ENCODE data around the gene WDR86. TPM values are rescaled to one million over a fixed set of nuclear protein-coding genes. Genes with fewer than 3 reads are reported as not detected.

The WDR86 gene
- total RNA-seq, 1 experiment from 2014 or later = 24.4 TPM

DNA sequence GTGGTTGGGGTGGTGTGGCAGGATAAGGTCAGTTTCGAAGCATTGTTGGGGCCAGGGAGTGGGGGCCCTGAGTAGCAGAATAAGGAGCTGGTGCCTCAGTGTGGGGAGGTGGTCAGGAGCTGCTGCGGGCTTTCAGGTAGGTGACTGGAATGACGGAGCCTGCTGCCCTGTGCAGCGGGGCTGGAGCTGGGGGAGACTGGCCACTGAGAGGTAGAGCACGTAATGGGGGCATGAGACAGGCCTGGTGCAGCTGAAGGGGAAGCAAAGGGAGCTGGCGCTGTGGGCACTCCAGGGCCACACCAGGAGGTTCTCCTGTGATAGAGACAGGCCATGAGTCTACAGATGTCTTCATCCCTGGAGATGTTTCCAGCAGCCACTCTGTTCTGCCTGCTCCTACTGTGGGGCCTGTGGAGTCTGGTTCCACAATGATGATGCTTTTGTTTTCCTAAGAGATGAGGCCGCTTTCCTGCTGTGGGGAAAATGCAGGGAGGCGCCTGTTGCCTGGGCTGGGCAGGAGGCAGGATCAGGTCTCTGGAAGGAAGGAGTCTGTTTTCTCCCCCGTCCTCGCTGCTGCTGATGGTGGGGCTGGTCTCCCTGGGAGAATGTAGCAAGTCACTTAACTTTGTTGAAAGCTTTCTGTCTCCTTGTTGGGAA is 37.1 kb downstream of the WDR86 start:
- no peaks in the 10 kb centered on the region for H3K27me3 Mint-ChIP-seq (ENCODE audit: low read depth)
- H3K36me3 Mint-ChIP-seq = peaks cover 26% of the 10 kb centered on the region
- ChIA-PET POLR2A (no interaction called here), CTCF (interaction anchor here (1.8 to 2.0 kb wide), 2 partner anchors 22 to 76 kb away, joined by 8 to 13 read pairs; no protein-coding TSS in a partner anchor)
- peak overlapping the region; percentile 45 for H3K27ac Mint-ChIP-seq
- DNase-seq (ENCODE audit: low spot score) (no peak), ATAC-seq (peak; percentile 29)
- H3K4me3 Mint-ChIP-seq = no peak overlapping the region
- no peaks in the 10 kb centered on the region for H3K9me3 Mint-ChIP-seq
- TF ChIP-seq FOXP1 (CRISPR knock-in tag; IDR thresholded peaks at IDR 0.05; ENCODE audit: borderline replicate concordance) = no peak
- peak; percentile 56 for TF ChIP-seq ZNF423 (CRISPR knock-in tag; IDR thresholded peaks at IDR 0.05)
- H3K4me1 Mint-ChIP-seq = peaks cover 14% of the 10 kb centered on the region

DNA sequence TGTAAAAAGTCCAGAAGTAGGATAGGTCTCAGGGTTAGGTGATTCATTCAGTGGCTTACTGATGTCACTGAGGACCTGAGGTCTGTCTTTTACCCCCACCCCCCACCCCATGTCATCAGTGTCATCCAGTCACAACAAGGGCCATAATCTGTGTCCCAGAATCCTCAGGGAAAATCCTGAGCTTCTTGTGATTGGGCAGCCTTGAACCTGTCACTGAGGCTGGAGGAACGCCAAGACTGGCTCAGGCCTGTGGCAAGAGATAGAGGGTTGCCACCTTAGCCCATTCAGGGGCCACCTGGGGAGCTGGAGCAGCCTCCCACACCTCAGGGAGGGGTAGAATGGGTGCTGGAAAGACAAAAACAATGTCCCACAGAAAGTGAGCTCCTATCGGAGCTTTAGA is 38.6 kb downstream of the WDR86 start:
- no peak for TF ChIP-seq FOXP1 (CRISPR knock-in tag; IDR thresholded peaks at IDR 0.05; ENCODE audit: borderline replicate concordance)
- TF ChIP-seq ESRRA (CRISPR knock-in tag; IDR thresholded peaks at IDR 0.05; ENCODE audit: borderline replicate concordance) = no peak
- no peak for TF ChIP-seq TCF7 (CRISPR knock-in tag; IDR thresholded peaks at IDR 0.05; ENCODE audit: low read depth)
- TF ChIP-seq ZNF121 (CRISPR knock-in tag; IDR thresholded peaks at IDR 0.05) = no peak
- no peak for TF ChIP-seq CREB1 (CRISPR knock-in tag; IDR thresholded peaks at IDR 0.05)
- TF ChIP-seq, protein P1, sequence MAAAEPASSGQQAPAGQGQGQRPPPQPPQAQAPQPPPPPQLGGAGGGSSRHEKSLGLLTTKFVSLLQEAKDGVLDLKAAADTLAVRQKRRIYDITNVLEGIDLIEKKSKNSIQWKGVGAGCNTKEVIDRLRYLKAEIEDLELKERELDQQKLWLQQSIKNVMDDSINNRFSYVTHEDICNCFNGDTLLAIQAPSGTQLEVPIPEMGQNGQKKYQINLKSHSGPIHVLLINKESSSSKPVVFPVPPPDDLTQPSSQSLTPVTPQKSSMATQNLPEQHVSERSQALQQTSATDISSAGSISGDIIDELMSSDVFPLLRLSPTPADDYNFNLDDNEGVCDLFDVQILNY (CRISPR knock-in tag; IDR thresholded peaks at IDR 0.05) = no peak
- TF ChIP-seq, protein P2, sequence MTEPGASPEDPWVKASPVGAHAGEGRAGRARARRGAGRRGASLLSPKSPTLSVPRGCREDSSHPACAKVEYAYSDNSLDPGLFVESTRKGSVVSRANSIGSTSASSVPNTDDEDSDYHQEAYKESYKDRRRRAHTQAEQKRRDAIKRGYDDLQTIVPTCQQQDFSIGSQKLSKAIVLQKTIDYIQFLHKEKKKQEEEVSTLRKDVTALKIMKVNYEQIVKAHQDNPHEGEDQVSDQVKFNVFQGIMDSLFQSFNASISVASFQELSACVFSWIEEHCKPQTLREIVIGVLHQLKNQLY (CRISPR knock-in tag; IDR thresholded peaks at IDR 0.05) = no peak
- TF ChIP-seq, protein P3, sequence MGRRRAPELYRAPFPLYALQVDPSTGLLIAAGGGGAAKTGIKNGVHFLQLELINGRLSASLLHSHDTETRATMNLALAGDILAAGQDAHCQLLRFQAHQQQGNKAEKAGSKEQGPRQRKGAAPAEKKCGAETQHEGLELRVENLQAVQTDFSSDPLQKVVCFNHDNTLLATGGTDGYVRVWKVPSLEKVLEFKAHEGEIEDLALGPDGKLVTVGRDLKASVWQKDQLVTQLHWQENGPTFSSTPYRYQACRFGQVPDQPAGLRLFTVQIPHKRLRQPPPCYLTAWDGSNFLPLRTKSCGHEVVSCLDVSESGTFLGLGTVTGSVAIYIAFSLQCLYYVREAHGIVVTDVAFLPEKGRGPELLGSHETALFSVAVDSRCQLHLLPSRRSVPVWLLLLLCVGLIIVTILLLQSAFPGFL (CRISPR knock-in tag; IDR thresholded peaks at IDR 0.05; ENCODE audit: borderline replicate concordance) = no peak
- TF ChIP-seq ZNF671 (CRISPR knock-in tag; IDR thresholded peaks at IDR 0.05) = no peak
- TF ChIP-seq, protein P4, sequence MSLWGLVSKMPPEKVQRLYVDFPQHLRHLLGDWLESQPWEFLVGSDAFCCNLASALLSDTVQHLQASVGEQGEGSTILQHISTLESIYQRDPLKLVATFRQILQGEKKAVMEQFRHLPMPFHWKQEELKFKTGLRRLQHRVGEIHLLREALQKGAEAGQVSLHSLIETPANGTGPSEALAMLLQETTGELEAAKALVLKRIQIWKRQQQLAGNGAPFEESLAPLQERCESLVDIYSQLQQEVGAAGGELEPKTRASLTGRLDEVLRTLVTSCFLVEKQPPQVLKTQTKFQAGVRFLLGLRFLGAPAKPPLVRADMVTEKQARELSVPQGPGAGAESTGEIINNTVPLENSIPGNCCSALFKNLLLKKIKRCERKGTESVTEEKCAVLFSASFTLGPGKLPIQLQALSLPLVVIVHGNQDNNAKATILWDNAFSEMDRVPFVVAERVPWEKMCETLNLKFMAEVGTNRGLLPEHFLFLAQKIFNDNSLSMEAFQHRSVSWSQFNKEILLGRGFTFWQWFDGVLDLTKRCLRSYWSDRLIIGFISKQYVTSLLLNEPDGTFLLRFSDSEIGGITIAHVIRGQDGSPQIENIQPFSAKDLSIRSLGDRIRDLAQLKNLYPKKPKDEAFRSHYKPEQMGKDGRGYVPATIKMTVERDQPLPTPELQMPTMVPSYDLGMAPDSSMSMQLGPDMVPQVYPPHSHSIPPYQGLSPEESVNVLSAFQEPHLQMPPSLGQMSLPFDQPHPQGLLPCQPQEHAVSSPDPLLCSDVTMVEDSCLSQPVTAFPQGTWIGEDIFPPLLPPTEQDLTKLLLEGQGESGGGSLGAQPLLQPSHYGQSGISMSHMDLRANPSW (CRISPR knock-in tag; conservative IDR thresholded peaks at IDR 0.05; ENCODE audit: low read depth) = no peak
- no peak for TF ChIP-seq ZNF138 (CRISPR knock-in tag; conservative IDR thresholded peaks at IDR 0.05)
- no peak for TF ChIP-seq EMX1 (CRISPR knock-in tag; IDR thresholded peaks at IDR 0.05)
- TF ChIP-seq, protein P5, sequence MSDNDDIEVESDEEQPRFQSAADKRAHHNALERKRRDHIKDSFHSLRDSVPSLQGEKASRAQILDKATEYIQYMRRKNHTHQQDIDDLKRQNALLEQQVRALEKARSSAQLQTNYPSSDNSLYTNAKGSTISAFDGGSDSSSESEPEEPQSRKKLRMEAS (CRISPR knock-in tag; IDR thresholded peaks at IDR 0.05) = no peak
- TF ChIP-seq, protein P6, sequence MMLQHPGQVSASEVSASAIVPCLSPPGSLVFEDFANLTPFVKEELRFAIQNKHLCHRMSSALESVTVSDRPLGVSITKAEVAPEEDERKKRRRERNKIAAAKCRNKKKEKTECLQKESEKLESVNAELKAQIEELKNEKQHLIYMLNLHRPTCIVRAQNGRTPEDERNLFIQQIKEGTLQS (CRISPR knock-in tag; conservative IDR thresholded peaks at IDR 0.05) = no peak
- no peak for TF ChIP-seq RORB (CRISPR knock-in tag; IDR thresholded peaks at IDR 0.05)
- TF ChIP-seq, protein P7, sequence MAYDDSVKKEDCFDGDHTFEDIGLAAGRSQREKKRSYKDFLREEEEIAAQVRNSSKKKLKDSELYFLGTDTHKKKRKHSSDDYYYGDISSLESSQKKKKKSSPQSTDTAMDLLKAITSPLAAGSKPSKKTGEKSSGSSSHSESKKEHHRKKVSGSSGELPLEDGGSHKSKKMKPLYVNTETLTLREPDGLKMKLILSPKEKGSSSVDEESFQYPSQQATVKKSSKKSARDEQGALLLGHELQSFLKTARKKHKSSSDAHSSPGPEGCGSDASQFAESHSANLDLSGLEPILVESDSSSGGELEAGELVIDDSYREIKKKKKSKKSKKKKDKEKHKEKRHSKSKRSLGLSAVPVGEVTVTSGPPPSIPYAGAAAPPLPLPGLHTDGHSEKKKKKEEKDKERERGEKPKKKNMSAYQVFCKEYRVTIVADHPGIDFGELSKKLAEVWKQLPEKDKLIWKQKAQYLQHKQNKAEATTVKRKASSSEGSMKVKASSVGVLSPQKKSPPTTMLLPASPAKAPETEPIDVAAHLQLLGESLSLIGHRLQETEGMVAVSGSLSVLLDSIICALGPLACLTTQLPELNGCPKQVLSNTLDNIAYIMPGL (CRISPR knock-in tag; IDR thresholded peaks at IDR 0.05) = no peak
- TF ChIP-seq, protein P8, sequence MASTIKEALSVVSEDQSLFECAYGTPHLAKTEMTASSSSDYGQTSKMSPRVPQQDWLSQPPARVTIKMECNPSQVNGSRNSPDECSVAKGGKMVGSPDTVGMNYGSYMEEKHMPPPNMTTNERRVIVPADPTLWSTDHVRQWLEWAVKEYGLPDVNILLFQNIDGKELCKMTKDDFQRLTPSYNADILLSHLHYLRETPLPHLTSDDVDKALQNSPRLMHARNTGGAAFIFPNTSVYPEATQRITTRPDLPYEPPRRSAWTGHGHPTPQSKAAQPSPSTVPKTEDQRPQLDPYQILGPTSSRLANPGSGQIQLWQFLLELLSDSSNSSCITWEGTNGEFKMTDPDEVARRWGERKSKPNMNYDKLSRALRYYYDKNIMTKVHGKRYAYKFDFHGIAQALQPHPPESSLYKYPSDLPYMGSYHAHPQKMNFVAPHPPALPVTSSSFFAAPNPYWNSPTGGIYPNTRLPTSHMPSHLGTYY (CRISPR knock-in tag; IDR thresholded peaks at IDR 0.05) = no peak
- TF ChIP-seq SMAD4 (CRISPR knock-in tag; IDR thresholded peaks at IDR 0.05) = no peak
- no peak for TF ChIP-seq MYBL2 (CRISPR knock-in tag; IDR thresholded peaks at IDR 0.05)
- TF ChIP-seq, protein P9, sequence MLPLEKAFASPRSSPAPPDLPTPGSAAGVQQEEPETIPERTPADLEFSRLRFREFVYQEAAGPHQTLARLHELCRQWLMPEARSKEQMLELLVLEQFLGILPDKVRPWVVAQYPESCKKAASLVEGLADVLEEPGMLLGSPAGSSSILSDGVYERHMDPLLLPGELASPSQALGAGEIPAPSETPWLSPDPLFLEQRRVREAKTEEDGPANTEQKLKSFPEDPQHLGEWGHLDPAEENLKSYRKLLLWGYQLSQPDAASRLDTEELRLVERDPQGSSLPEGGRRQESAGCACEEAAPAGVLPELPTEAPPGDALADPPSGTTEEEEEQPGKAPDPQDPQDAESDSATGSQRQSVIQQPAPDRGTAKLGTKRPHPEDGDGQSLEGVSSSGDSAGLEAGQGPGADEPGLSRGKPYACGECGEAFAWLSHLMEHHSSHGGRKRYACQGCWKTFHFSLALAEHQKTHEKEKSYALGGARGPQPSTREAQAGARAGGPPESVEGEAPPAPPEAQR (CRISPR knock-in tag; IDR thresholded peaks at IDR 0.05) = no peak
- ChIA-PET POLR2A (no interaction called here), CTCF (interaction anchor here (0.6 to 2.0 kb wide), 10 partner anchors 10 to 240 kb away, joined by 3 to 13 read pairs (median 3); no protein-coding TSS in a partner anchor)
- H3K36me3 Mint-ChIP-seq = peaks cover 20% of the 10 kb centered on the region
- peaks cover 14% of the 10 kb centered on the region for H3K4me1 Mint-ChIP-seq
- H3K9me3 Mint-ChIP-seq = no peaks in the 10 kb centered on the region
- H3K4me3 Mint-ChIP-seq = no peak overlapping the region
- H3K27me3 Mint-ChIP-seq (ENCODE audit: low read depth) = no peaks in the 10 kb centered on the region
- H3K27ac Mint-ChIP-seq = no peak overlapping the region
- DNase-seq (ENCODE audit: low spot score) (no peak), ATAC-seq (no peak)
